ENCODE data around the gene TLE3. TPM values are rescaled to one million over a fixed set of nuclear protein-coding genes. Genes with fewer than 3 reads are reported as not detected.

The TLE3 gene
- polyA plus RNA-seq, 1 of the 3 experiments (the other 2 are of a cell fraction) = 14.7 TPM

- no peaks in the 10 kb centered on the region for H3K9me3 ChIP-seq
- no peaks in the 10 kb centered on the region for H3K9me2 ChIP-seq
- ChIA-PET CTCF (interaction anchor here (0.7 to 2.8 kb wide), 9 partner anchors 14 to 616 kb away, joined by 3 to 16 read pairs (median 4); no protein-coding TSS in a partner anchor), POLR2A (interaction anchor here (0.5 to 1.2 kb wide), 3 partner anchors 9 to 386 kb away, joined by 4 to 5 read pairs (median 4); no protein-coding TSS in a partner anchor)
- no peak overlapping the region for H3K4me2 ChIP-seq
- H3K36me3 ChIP-seq (replicated peaks in 1 of 2; ENCODE audit: control insufficient read depth in 1 of 2, insufficient read depth in 2 of 2, low read length in 1 of 2) = peaks cover 16 to 61% of the 10 kb centered on the region in 2 experiments
- peaks cover 12 to 70% of the 10 kb centered on the region in 2 experiments; a peak in 3 of 4 replicates for H3K4me1 ChIP-seq (ENCODE audit: control insufficient read depth in 1 of 2, insufficient read depth in 2 of 2, low read depth in 1 of 2, low read length in 1 of 2)
- H3K27ac ChIP-seq (ENCODE audit: low read depth in 2 of 2, low read length in 1 of 2) = peak overlapping the region in 1 of 2 experiments; percentile 86; a peak in 2 of 4 replicates
- H4K20me1 ChIP-seq (ENCODE audit: insufficient read depth) = peaks cover 75% of the 10 kb centered on the region
- peaks cover 45% of the 10 kb centered on the region for H3K79me2 ChIP-seq (ENCODE audit: insufficient read depth)
- peak; percentile 81 for DNase-seq
- WGBS (ENCODE audit: low lambda C conversion rate) = 80% methylated on average over 12 of the region's 12 CpGs
- H3K27me3 ChIP-seq (ENCODE audit: insufficient read depth) = no peaks in the 10 kb centered on the region
- peak overlapping the region in 1 of 2 experiments; percentile 28; a peak in 1 of 4 replicates for H3K4me3 ChIP-seq (ENCODE audit: low read depth in 2 of 2, low read length in 1 of 2)
- TF ChIP-seq ZBTB33 (IDR thresholded peaks at IDR 0.05; ENCODE audit: borderline replicate concordance, low read depth) (no peak), YY1 (IDR thresholded peaks at IDR 0.05; ENCODE audit: low read depth) (no peak), EP300 (IDR thresholded peaks at IDR 0.05; ENCODE audit: borderline replicate concordance in 1 of 2, low read depth in 1 of 2, low read length in 1 of 2) (peak in 1 of 2 experiments; percentile 86; a peak in 2 of 4 replicates), NRF1 (IDR thresholded peaks at IDR 0.05; ENCODE audit: low read depth, low read length) (no peak), MXI1 (IDR thresholded peaks at IDR 0.05; ENCODE audit: low read depth, low read length) (peak; percentile 41), RAD21 (IDR thresholded peaks at IDR 0.05; ENCODE audit: low read length) (peak; percentile 23), CTCF (IDR thresholded peaks at IDR 0.05) (no peak), SIN3A (IDR thresholded peaks at IDR 0.05; ENCODE audit: borderline replicate concordance, low read depth, low read length) (no peak), SMC3 (IDR thresholded peaks at IDR 0.05; ENCODE audit: low read depth, low read length) (no peak), GATA2 (CRISPR knock-in tag; IDR thresholded peaks at IDR 0.05) (peak; percentile 95), FOSL2 (IDR thresholded peaks at IDR 0.05; ENCODE audit: borderline replicate concordance, low read depth) (no peak), RCOR1 (IDR thresholded peaks at IDR 0.05; ENCODE audit: low read length) (peak; percentile 83), RFX5 (IDR thresholded peaks at IDR 0.05; ENCODE audit: low read length) (no peak), USF2 (IDR thresholded peaks at IDR 0.05; ENCODE audit: borderline replicate concordance, low read depth, low read length) (no peak), MAX (IDR thresholded peaks at IDR 0.05; ENCODE audit: low read depth) (no peak), TCF12 (IDR thresholded peaks at IDR 0.05) (peak; percentile 36; the same call in 1 of the 2 replicates), PBX3 (IDR thresholded peaks at IDR 0.05) (no peak), CHD2 (IDR thresholded peaks at IDR 0.05; ENCODE audit: low read length, partially characterized antibody) (peak; percentile 69), JUND (IDR thresholded peaks at IDR 0.05) (no peak)
- peaks cover 16% of the 10 kb centered on the region for H3F3A ChIP-seq (replicated peaks; ENCODE audit: insufficient read depth)
- H3K9ac ChIP-seq = no peak overlapping the region
- no peak overlapping the region for H2AFZ ChIP-seq (ENCODE audit: low read depth)
These were observed 5.8 kb downstream of the TLE3 start for GRCh38 chr15:70091726-70092463.
